Stimulated activated CD4-positive, alpha-beta T cell treated with anti-CD3 and anti-CD28 coated beads, Interleukin-4, amount 100 ng/mL, for 1 hour (primary cell): ENCODE results near the gene MAD2L2.

ENCODE experiments used
- DNase-seq: peaks from one replicate; pipeline ENCODE4 v3.0.0-alpha.2; 2020

Gene MAD2L2

DNA sequence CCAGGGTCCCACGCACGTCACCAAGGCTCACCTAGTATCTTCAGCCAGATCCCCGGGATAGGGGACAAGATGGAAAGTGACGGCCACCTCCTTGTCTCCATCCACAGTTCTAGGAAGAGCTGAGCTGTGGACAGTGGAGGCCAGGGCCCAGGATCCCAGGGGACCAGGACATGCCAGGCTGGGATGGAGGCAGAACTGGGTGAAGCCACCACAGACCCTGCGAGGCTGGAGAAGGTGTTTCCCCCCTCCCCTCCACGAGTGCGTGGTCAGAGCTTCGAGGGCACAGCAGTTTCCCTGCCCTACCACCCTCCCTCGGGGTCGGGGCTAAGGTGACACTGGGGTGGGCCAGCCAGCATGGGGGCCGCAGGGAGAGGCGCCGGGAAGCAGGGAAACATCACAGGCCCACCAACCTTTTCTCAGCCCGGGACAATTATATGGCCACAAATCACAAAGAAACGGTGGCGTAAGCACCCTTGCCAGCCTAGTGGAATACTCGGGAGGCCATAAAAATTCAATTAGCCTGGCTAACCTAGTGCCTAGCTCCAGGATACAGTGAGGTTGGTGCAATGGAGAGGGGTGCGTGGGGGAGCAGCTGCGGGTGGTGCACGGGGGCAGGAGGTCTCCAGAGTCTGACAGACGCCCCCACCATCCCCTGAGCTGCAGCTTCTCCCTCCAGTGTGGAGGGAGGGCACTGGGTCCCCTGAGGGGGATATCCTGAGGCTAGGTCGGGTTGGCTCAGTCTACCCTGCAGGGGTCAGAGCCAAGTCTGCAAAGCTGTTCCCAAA is 23.9 kb upstream of the MAD2L2 start:
- DNase-seq, result no peak

DNA sequence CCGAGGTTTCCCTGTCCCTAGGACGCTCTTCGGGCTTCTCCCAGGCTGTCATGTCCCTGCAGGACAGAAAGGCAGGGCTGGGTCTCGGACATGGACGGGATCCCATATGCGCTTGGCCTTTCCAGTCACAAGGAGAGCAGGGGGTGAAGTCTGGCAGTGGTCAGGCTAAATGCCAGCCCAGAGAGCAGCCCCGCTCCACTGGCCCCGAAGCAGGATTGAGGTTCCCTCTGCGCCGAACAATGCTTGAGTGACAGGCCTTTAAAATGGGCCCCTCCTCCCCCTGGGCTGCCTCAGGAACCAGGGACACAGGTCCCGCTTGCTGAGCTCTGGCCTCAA is 23.2 kb upstream of the MAD2L2 start:
- DNase-seq, result no peak

DNA sequence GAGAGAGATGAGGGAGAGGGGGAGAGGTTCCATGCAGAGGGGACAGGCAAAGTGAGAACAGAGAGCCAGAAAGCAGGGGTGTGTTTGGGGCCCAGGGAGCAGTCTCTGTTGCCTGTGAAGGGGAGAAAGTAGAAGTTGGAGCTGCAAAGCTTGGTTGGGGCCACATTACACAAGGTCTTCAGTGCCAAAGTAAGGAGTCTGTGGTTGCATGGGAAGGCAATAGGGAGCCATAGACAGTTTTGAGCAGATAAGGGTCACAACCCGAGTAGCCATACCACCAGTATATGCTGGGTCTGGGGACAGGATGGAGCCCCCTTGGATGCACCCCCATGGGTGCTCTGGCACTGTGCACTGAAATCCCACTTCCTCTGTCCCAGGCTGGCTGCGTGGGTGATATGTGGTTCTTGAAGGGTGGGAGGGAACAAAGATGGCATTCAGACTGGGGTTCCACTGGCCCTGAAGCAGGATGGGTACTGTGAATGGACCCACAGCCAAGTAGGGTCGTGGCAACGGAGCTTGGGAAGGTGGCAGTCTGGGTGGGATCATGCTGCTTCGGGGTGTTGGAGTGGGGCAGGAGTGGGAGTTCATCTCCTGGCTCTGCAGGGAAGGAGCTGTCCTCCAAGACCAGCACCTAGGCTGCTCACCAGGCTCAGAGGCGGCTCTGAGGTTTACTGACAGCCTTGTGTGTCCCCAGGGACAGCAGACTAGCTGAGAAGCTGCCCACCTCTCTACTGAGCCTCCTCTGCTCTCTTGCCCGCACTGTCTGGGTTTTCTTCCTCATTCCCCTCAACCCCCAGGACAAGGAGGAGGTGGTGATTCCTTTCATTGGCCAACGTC is 22.6 kb upstream of the MAD2L2 start:
- no peak for DNase-seq

DNA sequence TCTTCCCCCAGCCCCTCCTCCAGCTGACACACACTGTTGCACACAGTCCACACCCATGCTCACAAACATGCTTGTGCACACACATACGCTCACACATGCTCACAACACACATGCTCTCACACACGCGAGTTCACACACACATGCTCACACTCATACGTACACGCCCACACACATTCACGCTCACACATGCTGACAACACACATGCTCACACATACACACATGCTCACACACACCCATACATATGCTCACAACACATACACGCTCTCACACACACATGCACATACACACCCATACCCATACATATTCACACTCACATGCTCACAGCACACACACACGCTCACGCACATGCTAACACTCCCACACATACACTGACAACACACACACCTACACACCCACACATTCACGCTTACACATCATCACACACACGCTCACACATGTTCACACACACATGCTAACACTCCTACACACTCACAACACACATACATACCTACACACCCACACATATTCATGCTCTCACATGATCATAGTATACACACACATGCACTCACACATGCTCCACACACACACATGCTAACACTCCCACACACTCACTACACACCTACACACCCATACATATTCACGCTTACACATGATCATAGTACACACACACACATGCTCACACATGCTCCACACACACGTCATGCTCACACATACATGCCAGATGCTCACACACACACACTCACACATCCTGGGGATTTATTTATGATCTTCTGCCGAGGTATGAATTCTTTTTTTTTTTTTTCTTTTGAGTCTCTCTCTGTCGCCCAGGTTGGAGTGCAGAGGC is 21.2 kb upstream of the MAD2L2 start:
- DNase-seq, result no peak

DNA sequence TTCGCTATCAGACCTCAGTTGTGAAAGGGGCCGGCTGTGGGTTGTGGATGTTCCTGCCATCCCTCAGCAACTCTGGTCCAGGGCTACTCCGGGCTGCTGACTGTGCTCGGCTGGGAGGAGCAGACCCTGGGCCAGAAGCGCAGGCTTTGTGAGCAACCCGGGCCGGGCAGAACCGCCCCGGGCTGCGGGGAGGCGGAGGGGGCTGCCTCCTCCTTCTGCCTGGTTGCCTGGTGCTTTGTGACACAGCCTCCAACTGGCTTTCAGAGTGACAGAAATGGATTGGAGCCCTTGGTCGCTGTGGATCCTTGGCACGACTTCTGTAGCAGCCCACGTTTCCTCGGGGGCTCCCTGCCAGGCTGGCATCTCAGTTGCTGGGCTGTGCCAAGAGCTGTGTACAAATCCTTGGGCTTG is 20.6 kb upstream of the MAD2L2 start:
- DNase-seq, result no peak

DNA sequence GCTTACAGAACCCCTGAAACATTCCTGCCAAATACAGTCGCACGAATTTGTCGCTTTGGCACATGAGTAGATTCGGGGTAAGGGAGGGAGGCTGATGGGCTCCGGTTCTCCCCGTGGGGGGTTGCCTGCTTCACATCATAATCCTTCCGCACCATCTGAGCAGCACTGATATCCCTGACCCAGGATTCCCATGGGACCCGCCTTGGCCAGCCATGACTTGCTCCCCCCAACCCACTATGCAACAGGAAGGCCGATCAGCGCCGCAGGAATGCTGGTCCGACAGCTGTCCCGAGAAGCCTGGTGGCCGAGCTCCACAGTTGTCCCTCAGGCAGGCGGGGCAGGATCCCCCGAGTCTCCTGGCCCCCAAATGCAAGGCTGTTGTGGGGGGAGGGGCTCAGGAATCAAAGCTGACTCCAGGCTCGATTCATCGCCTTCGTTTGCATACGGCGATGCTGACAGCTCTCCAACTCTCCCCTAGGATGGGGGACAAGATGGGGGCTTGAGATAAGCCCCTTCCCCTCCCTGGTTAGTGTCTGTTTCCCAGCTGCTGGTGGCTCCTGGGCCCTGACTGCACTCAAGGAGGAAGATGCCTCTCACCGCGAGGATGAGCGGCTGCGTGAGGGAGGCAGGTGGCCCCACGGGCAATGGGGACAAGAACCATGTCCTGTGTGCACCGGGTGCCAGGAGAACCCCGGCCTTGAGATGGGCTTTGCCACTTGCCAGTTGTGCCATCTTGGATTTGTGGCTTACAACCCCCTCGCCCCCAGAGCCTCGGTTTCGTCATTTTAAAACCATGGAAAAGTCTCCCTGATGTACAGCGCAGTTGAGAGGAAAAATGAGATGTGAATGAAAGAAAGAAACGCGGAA is 19.9 kb upstream of the MAD2L2 start:
- DNase-seq, result no peak

DNA sequence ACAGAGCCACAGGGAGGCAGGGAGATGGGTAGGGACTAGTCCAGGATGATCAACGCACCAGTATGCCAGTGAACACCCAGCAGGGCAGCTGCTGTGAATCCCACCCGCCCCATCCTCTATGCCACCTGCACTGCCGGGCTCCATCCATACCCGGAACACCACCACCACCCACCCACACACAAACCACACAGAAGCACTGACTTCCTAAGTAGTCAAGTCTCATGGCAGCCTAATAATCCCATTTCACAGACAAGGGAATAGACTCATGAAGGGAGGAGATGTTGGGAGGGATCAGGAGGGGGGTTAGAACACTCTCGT is 16.9 kb upstream of the MAD2L2 start:
- DNase-seq, result no peak

DNA sequence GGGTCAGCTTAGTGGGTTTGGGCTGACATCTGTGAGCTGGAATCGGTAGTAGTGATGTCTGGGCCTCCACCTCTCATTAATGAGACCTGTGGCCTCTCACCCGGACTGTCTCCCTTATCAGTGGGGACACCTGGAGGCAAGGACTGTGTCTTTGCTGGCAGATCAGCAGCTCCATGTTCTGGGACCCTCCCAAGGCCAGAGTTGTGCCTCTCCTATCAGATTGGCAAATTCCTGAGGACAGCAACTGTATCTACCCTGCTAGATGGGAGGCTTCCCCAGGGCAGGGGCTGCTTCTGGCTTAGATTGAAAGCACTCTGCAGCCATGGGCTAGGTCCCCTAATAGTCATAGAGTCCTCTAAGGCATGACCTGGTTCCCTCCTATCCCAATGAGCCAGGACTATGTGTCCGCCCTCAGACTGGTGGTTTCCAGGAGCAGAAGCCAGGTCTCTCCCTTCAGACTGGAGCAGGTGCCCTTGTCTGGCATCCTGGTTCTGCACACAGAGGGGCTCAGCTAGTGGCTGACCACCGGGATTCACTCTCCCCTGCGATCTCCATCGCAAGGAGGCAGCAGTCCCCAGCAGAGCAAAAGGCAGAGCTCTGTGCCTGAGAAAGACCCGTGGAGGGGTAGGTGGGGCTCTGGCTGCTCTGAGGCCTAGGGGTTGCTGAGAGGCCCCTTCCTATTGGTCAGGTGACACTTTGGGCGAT is 16.4 kb upstream of the MAD2L2 start:
- no peak for DNase-seq

DNA sequence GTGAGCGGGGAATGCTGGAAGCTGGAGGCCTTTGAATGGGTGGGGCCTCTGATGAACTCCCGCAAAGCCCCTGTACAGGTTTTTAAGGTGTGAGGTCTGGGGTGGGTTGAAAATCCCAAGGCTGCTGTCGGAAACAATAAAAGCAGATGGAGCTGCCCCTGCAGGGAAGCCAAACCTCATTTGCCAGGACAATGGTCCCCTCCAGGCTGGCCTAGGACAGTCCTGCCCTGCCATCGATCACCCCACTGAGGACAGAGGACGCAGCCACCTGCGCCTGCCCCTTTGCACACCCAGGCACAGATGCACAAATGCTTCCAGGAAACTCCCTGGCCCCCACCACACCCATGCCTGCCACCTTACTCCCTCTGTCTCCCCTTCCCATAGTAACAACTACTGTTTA is 14.9 kb upstream of the MAD2L2 start:
- DNase-seq, result no peak

DNA sequence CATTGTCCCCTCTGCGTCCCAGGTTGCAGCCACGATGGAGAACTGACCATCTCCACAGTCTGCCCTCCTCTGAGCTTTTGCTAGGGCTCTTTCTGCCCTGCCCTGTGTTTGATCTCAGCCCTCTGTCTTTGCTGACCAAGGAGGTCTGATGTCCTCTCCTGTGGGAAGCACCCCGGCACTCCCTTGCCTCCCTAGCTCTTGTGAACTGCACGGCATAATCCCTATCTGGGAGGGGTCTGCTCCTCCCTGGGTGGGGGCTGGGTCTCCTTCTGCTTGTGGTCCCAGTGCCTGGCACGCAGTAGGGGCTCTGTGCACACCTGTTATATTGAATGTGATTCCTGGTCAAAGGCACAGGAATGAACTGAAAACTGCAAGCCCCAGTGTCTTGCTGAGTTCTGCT is 13.0 kb upstream of the MAD2L2 start:
- no peak for DNase-seq

DNA sequence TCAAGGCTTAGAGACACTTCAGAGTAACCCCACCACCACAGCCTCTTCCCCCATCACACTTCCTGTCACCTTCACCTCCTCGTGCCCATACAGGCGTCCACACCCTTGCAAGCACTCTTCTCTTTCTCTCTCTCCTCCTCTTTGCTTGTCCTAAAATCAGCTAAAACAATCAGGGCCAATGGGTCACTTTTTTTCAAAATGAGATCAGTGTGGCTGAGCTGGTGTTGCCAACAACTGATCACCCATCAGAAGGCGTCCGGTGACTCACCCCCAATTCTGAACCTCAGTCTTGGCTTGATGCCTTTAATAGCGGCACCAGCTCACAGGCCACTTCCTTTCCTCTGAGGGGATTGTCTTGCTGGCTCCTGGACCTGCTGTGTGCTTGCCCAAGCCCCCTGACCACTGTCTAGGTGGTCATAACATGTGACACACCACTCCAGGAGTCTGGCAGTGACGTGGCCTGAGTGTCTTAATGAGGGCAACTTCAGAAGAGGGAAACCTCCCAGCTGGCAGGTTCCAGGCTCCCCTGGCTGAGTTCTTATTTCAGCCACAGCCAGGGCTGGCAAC is 12.2 kb upstream of the MAD2L2 start:
- peak; percentile 20 for DNase-seq

DNA sequence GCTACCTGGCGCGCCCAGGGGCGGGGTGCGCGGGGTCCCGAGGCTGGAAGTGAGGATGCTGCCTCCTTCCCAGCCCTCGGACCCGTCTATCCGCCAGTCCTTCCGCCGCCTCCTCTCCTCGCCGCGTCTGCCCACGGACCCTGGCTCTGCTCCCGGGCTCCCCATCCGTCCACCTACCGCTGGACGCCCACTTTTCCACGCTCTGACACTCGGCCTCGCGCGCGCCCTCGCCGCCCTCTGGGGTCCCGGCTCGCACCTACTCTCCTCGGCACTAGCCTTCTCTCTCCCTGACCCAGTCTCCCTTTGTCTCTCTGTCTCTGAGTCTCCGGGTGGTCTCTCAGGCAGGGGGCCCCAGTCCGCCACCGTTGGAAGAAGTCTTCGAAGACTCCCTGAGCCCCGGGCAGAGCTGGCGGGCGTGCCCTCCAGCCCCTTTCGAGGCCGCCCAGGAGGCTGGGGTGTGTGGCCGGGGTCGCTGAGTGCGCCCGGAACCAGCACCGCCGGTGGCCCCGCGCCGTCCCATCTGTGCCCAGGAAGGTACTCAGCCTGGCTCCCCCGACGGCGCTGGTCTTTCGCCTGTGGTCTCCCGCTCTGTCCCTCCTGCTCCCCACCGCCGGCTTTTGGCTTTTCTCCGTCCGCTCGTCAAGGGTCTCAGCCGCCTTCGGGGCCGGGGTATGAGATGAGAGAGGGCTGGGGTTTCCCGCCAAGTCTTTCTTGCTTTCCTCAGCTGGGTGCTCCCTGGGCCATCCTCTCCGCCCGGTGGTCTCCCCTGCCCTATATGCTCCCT is 11.2 kb upstream of the MAD2L2 start:
- no peak for DNase-seq

DNA sequence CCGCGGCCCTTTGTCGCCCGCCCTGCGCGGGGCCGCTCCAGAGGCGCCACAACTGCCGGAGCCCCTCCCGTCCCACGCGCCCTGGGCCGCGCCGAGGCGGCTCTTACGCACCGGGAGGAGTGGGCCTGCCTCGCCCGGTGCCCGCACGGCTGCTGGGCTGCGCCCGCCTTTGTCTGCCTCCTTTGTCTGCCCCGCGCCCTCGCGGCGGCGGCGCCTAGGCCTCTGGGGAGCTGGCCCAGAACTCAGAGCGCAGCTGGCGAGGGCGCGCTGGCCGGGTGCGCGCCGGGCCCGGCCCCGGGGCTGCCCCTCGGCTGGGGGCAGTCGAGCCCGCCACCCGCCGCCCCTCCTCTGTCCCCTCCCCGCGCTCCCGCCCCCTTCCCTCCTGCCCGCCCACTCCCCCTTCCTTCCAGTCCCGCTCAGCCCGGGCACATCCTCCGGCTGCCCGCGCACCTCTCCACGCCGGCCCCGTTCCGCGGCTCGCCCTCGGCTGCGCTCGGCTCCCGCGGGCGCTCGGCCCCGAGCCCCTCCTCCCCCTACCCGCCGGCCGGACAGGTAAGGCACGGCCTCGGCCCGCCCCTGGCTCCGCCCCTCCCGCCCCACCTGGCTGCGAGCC is 10.5 kb upstream of the MAD2L2 start, which contains the start of gene DRAXIN:
Gene DRAXIN, plus strand, starts transcription at position 409 of the 613 bp plus-strand sequence. CDS start 14,549 bp downstream, outside the sequence.
- no peak for DNase-seq

DNA sequence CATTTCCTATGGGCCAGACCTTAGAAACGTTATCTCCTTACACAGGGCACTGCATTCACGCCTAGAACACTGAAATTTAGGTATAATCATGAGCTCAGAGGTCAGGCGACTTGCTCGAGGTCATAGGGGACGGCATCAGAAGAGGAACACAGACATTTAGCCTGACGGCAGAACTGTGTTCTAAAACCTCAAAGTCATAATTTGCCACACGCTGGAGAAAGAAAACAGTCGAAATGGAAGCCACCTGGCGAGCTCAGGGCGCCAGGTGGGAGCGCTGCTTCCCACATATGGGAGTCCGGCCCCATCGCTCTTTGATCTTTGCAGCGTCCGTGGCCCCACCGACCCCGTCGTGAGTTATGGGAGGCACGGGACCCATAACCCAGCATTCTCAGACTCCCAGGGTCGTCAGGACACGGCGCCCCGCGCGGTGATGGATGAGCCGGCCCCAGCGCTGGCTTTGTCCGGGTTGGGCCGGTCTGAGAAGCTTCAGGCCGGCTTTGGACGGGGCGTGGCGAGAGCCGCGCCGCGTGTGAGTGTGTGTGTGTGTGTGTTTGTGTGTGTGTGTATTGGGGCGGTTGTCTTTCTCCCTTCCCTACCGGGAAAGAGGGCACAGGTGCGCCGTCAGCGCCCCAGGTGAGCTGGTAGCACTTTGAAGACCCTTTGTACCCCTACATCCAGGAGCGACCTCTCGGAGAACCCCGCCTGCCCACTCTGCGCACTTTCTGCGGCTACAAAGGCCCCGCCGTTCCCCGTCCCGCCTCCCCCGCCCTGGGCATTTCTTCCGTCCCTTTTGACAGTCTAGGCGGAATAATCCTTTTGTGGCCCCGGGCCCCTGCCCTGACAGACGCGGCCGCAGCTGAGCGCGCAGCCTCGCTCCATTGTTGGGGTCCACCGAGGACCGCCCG is 9.7 kb upstream of the MAD2L2 start:
- no peak for DNase-seq

DNA sequence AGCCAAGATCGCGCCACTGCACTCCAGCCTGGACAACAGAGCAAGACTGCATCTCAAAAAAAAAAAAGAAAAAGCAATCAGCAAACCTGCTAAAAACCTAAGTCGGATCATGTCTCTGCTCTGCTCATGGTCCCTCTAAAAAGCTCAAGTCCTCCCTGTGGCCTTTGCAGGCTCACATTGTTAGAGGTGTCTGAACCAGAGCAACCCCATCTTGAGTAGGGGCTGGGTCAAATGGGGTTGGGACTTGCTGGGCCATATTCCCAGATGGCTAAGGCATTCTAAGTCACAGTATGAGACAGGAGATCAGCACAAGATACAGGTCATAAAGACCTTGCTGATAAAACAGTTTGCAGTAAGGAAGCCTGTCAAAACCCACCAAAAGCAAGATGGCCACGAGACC is 7.6 kb upstream of the MAD2L2 start:
- DNase-seq, result no peak

DNA sequence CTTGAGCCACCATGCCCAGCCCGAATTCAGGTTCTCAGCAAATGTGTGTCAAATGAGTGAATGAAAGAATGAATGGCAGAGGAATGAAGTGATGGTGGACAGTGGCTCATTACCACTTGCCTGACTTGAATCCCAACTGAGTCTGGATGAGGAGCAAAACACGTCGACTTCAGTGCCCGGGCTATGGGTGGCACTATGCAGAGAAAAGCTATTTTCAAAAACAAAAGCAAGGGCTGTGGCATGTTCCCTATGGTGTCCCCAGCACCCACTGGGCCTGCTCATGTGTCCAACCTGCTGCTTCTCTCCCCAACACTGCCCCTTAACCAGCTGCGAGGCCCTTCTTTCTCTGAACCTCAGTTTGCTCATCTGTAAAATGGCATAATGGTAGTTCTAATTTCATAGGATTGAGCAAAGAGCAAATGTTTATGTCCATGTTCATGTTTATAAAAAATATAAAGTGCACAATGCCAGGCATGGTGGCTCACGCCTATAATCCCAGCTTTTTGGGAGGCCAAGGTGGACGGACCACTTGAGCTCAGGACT is 4.3 kb upstream of the MAD2L2 start:
- no peak for DNase-seq

DNA sequence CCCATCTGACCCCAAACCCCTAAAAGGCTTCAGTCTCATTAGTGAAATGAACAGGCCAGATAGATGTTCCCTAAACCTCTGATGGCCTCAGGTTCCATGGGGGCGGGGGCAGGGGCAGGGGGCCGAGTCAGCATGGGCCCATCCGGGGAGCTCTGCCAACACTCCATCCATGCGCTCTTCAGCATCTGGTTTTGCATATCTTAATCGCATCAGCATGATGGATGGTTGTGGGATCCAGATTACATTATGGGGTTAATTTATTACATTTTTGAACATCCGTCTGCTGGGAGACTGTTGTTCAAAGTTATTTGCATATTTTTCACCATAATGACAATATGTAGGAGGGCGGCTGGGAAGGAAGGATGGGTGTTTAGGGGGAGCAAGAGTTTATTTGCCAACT is 3.1 kb upstream of the MAD2L2 start:
- DNase-seq, result no peak

DNA sequence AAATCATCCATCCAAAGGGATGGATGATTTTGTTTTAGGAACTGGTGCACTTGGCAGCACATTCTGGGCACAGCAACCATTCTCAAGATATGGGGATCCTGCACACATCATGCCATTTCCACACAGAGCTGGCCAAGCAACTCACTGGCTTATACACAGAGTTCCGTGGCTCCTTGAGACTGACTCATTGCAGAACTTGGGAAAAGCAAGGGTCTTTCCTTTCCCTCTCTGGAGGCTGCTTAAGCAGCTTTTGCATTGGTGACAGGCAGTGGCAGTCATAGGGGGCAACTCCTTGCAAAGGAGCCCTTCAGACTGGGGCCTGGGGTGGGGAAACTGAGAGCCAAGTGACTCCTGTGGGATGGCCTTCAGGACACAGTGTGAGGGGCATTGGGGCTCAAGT is 1.9 kb upstream of the MAD2L2 start:
- no peak for DNase-seq

DNA sequence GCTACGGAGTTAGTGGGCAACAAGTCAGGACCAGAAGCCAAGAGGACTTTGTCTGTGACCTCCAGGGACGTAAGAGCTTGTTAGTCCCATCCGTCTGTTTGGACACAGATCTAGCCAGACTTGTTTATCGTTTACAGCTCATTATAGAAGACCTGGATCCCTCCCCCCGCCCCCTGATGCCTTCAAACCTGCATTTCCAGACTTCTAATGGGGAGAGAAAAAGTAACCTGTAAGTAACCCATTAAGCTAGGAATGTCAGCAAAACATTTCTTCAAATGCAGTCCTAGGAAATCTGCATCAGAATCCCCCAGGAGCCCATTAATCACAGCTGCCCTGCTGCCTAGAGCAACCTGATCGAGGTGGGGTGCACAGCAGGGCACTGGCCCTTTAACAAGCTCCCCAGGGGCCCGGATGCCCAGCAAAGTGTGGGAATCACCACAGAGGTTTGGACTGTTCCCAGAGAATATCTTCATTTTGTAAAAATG is 1.4 kb upstream of the MAD2L2 start:
- DNase-seq, result no peak
